T-helper 22 cell (primary cell): Measurements from ENCODE around the gene SNCB.

ENCODE experiments used
- DNase-seq: peaks from one replicate; pipeline ENCODE4 v3.0.0-alpha.2; 2020; ENCODE audit warnings: low read depth

The SNCB gene

DNA sequence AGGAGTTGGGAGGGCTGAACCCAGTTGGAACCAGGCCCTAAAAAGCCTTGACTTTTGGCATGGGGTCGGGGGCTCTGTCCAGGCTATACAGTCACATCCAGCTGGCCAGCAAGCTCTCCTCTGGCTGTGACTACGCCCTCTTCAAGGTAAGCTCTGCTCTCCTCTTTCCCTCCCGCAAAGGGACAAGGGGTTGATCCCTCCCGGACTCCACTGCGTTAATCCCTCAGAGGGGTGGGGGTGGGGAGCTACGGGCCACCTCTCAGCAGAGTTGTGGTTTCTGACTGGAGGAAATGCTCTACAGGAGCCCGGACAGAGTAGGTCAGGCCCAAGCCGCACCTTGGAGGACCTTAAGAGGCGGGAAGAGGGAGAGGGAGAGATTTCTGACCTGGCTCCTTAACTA, 14.0 kb upstream of the SNCB start:
- no peak for DNase-seq

DNA sequence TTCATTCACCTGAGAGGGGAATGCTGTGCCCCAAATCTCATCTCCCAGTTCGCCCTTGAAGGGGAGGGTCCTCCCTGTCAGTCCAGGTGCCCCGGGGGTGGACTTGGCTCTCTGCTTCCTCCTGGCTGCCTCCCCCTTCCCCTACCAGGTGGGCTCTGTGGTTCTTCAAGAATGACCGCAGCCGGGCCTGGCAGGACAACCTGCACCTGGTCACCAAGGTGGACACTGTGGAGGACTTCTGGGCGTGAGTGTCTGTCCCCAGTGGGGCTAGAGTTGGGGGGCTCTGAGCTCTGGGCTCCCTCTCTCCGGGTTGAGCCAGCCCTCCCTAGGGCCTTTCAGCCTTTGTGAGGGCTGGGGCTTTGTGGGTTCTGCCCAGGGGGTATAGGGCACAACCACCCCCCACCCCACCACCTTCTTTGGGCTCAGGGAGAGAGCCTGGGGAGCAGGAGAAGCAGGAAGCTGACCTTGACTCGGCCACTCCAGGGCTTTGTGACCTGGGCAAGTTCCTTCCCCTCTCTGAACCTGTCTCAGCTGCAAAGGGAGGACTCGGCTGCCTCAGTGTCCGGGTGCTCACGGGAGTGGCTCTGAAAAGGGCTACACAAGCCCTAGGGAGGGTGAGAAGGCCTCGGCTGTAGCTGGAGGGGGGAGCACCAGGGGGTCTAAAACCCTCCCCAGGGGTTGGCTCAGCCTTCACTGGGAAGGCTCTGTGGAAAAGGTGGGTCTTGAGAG, 13.3 kb upstream of the SNCB start:
- no peak for DNase-seq

GRCh38 chr5:176642675-176643490, 12.5 kb upstream of the SNCB start:
- no peak for DNase-seq

- no peak for DNase-seq
Observed at GRCh38 chr5:176640616-176641015, 10.3 kb upstream of the SNCB start.

DNA sequence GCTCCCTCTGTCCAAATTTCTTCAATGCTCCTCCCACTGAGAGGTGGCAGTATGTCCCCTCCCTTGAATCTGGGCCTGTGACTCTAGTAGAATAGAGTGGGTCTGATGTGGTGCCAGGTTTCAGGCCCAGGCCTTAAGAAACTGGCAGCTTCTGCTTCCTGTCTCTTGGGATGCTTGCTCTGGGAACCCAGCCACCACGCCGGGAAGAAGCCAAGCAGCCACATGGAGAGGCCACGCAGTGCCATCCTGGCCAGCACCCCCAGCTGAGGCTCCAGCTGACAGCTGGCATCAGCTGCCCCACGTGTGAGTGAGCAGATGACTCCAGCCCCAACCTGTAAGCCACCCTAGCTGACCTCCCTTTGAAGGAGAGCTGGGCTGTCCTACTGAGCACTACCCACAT, 9.6 kb upstream of the SNCB start:
- no peak for DNase-seq

GRCh38 chr5:176639208-176639607, 8.9 kb upstream of the SNCB start:
- no peak for DNase-seq

DNA sequence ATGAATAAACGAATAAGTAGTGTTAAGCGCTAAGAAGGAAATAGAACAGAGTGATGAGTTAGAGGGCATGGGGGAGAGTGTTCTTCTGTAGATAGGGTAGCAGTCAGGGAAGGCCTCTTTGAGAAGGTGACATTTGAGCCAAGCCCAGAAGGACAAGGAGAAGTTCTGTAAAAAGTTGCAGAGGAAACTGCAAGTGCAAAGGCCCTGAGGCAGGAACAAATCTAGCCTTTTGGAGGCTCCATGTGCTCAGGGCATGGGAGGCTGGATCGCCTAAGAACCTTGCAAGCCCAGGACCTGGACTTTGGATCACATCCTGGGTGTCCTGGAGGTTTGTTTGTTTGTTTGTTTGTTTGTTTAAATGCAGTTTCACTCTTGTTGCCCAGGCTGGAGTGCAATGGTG, 8.1 kb upstream of the SNCB start:
- DNase-seq = no peak

GRCh38 chr5:176637556-176637955, 7.2 kb upstream of the SNCB start:
- no peak for DNase-seq

DNA sequence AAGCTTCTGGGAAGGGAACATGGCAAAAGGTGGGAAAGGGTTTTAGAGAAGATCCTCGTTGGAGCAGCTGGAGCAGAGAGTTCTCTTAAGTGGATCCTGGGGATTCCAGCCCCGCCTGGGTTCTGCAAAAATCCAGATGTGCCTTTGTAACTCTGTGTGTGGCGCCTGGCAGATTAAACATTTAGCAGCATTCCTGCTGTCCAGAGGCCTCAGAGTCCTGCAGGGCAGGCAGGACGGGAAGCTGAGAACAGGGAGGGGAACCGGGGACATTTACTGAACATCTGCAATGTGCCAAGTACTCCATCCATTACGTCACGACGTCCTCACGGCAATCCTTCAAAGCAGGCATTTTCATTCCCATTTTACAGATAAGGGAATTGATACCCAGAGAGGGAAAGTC, 6.1 kb upstream of the SNCB start:
- DNase-seq = no peak

GRCh38 chr5:176633598-176633997, 3.3 kb upstream of the SNCB start:
- no peak for DNase-seq

DNA sequence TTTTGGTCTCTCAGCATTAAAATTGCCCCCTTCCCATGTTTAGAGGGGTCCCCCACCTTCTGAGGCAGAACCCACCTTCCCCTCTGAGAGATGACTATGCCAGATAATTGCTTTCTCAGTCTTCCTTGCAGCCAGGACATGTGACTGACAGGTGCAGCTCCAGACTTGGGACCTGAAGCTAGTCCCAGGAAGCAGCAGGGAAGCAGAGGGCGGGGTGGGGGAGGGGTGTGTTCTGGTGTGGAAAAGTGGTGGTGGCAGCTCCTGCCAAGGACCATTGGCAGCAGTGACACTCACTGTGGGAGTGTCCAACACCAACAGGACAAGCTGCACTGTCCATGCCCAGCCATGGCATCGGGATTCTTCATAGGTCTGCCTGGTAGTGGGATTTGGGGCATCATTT, 2.4 kb upstream of the SNCB start:
- no peak for DNase-seq

DNA sequence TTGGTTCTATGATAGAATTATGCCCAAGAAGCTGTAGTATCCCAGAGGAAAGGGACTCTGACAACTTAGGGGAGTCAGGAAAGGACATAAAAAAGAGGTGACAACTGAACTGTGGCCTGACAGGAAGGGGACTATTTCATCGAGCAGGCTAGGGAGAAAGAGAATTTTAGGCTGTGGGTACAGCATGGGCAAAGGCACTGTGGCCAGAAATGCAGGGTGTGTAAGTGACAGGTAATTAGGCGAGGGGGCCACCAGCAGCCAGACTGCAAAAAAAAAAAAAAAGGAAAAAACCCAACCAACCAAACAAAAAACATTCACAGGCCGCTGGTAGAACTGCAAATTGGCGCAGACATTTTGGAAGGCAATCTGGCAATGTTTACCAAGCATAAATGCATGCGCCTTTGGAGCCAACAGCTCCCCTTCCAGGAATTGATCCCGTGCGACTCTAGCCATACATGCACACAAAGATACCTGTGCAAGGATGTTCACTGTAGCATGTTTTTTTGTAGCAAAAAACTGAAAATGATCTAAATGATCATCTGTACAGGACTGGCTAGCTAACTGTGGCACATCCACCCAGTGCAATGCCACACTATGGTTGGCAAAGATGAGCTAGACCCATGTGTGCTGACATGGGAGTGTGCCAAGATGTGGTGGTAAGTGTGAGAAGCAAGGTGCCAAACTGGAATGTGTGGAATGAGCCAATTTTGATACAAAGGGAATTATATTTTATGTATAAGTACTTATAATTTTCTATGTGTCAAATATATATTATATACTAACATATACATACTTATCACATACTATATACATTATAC, 1.3 kb upstream of the SNCB start:
- no peak for DNase-seq

DNA sequence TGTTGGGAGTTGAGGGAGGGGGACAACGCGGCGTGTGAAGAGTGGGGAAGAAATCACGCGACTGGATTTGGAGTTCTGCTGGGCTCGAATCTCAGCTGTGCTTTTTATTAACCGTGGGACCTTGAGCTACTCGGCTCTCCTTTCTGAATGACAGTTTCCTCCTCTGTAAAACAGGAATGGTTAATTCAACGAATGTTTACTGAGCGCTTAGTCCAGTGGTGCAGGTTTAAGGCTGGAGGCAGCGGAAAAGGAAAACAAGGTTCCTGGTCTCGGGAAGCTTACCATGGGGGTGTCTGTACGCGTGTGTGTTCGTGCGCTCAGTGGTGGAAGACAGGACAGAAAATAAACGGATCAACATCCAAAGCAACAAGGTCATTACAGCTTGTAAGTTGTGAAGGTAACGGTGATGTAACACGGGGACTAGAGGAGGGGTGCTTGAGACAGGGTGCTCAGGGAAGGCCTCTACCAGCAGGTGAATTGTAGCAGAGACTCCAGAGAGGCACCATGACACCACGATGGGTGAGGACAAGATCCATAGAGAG, 418 bp upstream of the SNCB start:
- DNase-seq = no peak

- DNase-seq = no peak
Observed at GRCh38 chr5:176629317-176629852, 949 bp downstream of the SNCB start.

DNA sequence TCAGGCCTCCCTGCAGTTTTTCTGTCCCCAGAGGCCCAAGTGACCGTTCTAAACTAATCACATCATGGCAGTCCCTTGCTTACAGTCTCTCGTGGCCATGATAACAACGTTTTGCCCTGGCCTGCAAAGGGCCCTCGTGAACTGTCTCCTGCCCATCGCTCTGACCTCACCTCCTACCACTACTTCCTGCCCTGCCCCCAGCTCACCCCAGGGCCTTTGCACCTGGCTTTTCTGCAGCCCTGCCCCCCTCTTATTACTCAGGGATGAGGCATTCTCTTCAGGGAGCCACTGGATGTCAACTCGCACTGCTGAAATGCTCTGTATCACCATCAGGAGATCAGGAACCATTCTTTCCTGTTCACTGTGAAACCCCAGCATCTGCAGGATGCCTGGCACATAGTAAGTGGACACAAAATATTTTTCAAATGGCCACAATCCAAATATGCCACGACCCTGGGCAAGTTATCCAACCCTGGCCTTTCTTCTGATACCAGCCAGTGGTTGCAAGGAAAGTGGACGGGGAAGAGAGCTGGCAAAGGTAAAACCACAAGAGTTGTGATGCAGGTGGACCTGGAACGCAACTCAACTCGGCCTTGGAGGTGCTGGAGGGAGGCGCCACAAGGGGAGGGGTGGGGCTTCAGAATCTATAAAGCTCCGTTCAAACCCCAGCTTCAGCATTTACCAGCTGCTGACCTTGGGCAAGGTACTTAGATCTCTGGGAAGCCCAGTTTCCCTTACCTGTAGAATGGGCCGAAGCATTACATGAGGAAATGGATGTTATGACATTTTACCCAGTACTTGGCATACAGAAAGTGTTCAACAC, 1.7 kb downstream of the SNCB start:
- no peak for DNase-seq

- DNase-seq = no peak
Observed at GRCh38 chr5:176627582-176627981, 2.8 kb downstream of the SNCB start.

- no peak for DNase-seq
Observed at GRCh38 chr5:176626876-176627236, 3.5 kb downstream of the SNCB start.

GRCh38 chr5:176625966-176626875, 4.1 kb downstream of the SNCB start:
- no peak for DNase-seq

- no peak for DNase-seq
Observed at GRCh38 chr5:176625512-176625911, 4.8 kb downstream of the SNCB start.

DNA sequence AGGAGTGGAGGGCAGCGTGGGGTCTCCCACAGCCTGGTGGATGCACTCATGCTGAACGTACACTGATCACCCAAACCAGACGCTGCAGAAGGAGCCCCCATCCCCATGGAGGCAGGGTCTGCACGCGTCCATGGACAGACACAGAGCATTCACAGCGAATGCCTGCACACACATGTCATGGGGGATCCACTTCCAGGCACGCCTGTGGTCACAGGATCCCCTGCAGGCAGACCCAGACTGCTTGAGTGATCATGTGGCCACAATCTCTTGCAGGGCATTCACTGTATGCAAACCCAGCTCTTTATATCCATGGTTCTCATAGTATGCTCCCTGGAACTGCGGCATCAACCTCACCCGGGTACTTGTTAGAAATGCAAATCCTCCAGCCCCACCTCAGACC, 5.4 kb downstream of the SNCB start:
- no peak for DNase-seq
